Fibroblast of lung (primary cell): ENCODE results near the gene ZNF862. TPM values are rescaled to one million over a fixed set of nuclear protein-coding genes. Genes with fewer than 3 reads are reported as not detected.

Source experiments
- DNase-seq, 2 donors: peaks; one replicate each; pipeline versions ENCODE4 v3.0.0 to v3.0.0-alpha.2; 2010; ENCODE audit warnings: low read depth in 2 of 2
- H2AFZ ChIP-seq: 2 replicates; pipeline ENCODE4 v1.5.1; 2012; ENCODE audit warnings: low read length, control low read depth, inconsistent platforms
- H3K27ac ChIP-seq: 2 replicates; pipeline ENCODE4 v1.5.1; 2011; ENCODE audit warnings: low read length, control low read depth; ENCODE audit not compliant: insufficient read depth
- H3K27me3 ChIP-seq: 2 replicates; pipeline ENCODE4 v1.5.1; 2011; ENCODE audit warnings: mild to moderate bottlenecking, low read length; ENCODE audit not compliant: control insufficient read depth, insufficient read depth
- H3K36me3 ChIP-seq: 2 replicates; pipeline ENCODE4 v1.5.1; 2011; ENCODE audit warnings: low read length; ENCODE audit not compliant: control insufficient read depth, insufficient read depth
- H3K4me1 ChIP-seq: 2 replicates; pipeline ENCODE4 v1.5.1; 2011; ENCODE audit warnings: low read length; ENCODE audit not compliant: control insufficient read depth, insufficient read depth; ENCODE audit errors: extremely low read depth
- H3K4me2 ChIP-seq: 2 replicates; pipeline ENCODE4 v1.5.1; 2011; ENCODE audit warnings: low read length, control low read depth; ENCODE audit not compliant: insufficient read depth; ENCODE audit errors: extremely low read depth
- H3K4me3 ChIP-seq, 4 experiments: fragments of 200-600 bp in 1 of 4; sonication (generic) in 1 of 4; replicated peaks in 1 of 4; 2 replicates each; pipeline ENCODE4 v1.5.1; 2011 to 2016; ENCODE audit warnings: low read length in 4 of 4, low read depth in 3 of 4, mild to moderate bottlenecking in 3 of 4, control low read depth in 2 of 4, inconsistent platforms in 1 of 4, mixed read lengths in 1 of 4; ENCODE audit not compliant: insufficient read depth in 1 of 4; ENCODE audit errors: control extremely low read depth in 1 of 4
- H3K79me2 ChIP-seq: 2 replicates; pipeline ENCODE4 v1.5.1; 2012; ENCODE audit warnings: mild to moderate bottlenecking, low read length, inconsistent platforms; ENCODE audit not compliant: control insufficient read depth, insufficient read depth
- H3K9ac ChIP-seq: 2 replicates; pipeline ENCODE4 v1.5.1; 2011; ENCODE audit warnings: mild to moderate bottlenecking, low read length, control low read depth; ENCODE audit not compliant: insufficient read depth
- H3K9me3 ChIP-seq: 2 replicates; pipeline ENCODE4 v1.5.1; 2012; ENCODE audit warnings: low read depth, low read length; ENCODE audit not compliant: control insufficient read depth, insufficient read depth
- H4K20me1 ChIP-seq: 2 replicates; pipeline ENCODE4 v1.5.1; 2011; ENCODE audit warnings: low read length; ENCODE audit not compliant: control insufficient read depth, insufficient read depth; ENCODE audit errors: extremely low read depth
- EZH2 ChIP-seq: IDR thresholded peaks from 2 replicates; pipeline ENCODE4 v1.5.1; 2012; ENCODE audit warnings: low read length, control low read depth, mild to moderate bottlenecking; ENCODE audit errors: missing control alignments
- polyA plus RNA-seq, 2 donors: library from polyadenylated mRNA; depleted of rRNA in 1 of 2; stranded (reverse) in 1 of 2; unstranded in 1 of 2; fragments of >200 nt; gene quantifications; 2 replicates each; pipeline ENCODE4 v1.2.1, GENCODE V29; 2011 to 2012; ENCODE audit warnings: missing spikeins in 1 of 2
- total RNA-seq: library from RNA; depleted of rRNA; stranded (reverse); fragments of >200 nt; gene quantifications from 2 replicates; pipeline ENCODE4 v1.2.1, GENCODE V29; 2014
- TF ChIP-seq, protein P1 (sequence below), 2 donors: IDR thresholded peaks in 1 of 2; conservative IDR thresholded peaks in 1 of 2; 1 replicate in 1 of 2; 2 replicates in 1 of 2; pipeline ENCODE4 v1.5.1; 2011 to 2012; ENCODE audit warnings: low read length in 2 of 2, control low read depth in 1 of 2, inconsistent platforms in 1 of 2, low read depth in 1 of 2, mild to moderate bottlenecking in 1 of 2

The ZNF862 gene
- total and polyA plus RNA-seq, 2 donors (not counting 1 experiment from before 2014, with no cell fraction given): 4.7 to 10.9 TPM

DNA sequence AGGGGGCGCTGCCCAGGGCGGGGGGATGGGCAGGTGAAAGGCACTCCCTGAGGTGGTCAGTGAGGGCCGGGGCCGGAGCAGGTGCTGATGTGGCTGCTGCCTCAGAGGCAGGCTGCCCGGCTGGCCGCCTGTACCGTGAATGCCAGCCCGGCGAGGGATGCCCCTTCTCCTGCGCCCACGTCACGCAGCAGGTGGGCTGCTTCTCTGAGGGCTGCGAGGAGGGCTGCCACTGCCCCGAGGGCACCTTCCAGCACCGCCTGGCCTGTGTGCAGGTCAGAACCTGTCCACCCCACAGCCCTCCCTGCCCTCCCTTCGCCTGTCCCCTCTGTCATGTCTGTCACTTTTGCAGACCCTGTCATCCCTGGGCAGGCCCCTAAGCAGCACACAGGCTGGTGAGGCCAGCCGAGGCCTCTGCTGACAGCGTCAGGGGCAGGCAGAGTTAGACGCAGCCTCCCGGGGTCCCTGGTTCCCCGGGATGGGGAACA is 21.9 kb upstream of the ZNF862 start:
- Histone ChIP-seq H4K20me1 (no peaks in the 10 kb centered on the region), H3K4me1 (no peaks in the 10 kb centered on the region), H3K9ac (no peak overlapping the region), H3K79me2 (no peaks in the 10 kb centered on the region), H3K4me3 (no peak overlapping the region), H3K27me3 (no peaks in the 10 kb centered on the region), H2AFZ (no peak overlapping the region), H3K9me3 (no peaks in the 10 kb centered on the region), H3K4me2 (no peak overlapping the region), H3K36me3 (no peaks in the 10 kb centered on the region), H3K27ac (no peak overlapping the region)
- TF ChIP-seq EZH2: no peak
- TF ChIP-seq, protein P1, sequence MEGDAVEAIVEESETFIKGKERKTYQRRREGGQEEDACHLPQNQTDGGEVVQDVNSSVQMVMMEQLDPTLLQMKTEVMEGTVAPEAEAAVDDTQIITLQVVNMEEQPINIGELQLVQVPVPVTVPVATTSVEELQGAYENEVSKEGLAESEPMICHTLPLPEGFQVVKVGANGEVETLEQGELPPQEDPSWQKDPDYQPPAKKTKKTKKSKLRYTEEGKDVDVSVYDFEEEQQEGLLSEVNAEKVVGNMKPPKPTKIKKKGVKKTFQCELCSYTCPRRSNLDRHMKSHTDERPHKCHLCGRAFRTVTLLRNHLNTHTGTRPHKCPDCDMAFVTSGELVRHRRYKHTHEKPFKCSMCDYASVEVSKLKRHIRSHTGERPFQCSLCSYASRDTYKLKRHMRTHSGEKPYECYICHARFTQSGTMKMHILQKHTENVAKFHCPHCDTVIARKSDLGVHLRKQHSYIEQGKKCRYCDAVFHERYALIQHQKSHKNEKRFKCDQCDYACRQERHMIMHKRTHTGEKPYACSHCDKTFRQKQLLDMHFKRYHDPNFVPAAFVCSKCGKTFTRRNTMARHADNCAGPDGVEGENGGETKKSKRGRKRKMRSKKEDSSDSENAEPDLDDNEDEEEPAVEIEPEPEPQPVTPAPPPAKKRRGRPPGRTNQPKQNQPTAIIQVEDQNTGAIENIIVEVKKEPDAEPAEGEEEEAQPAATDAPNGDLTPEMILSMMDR (conservative IDR thresholded peaks at IDR 0.05 in 1 of 2, IDR thresholded peaks at IDR 0.05 in 1 of 2; ENCODE audit: low read depth in 1 of 2, low read length in 2 of 2): no peak
- DNase-seq: no peak

DNA sequence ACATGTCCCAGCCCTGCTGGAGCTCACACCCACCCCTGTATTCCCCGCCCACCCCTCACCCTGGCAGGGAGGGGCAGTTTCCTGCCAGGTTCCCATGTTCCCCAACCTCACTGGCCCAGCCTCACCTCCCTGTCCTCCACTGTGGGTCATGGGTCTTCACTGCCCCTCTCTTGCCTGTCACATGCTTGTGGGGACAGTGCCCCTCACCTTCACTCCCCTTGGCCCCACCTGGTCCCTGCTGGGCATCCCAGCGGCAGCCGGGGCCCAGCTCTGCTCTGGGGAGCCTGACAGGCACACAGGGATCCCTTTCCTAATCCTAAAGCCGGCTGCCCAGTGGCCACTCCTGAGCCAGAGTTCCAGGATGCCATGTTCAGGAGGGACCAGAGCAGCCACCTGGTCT is 21.4 kb upstream of the ZNF862 start:
- no peaks in the 10 kb centered on the region for H3K9me3 ChIP-seq
- H3K27ac ChIP-seq: no peak overlapping the region
- TF ChIP-seq, protein P1 (conservative IDR thresholded peaks at IDR 0.05 in 1 of 2, IDR thresholded peaks at IDR 0.05 in 1 of 2; ENCODE audit: low read depth in 1 of 2, low read length in 2 of 2): no peak
- TF ChIP-seq EZH2: no peak
- H3K36me3 ChIP-seq: no peaks in the 10 kb centered on the region
- H2AFZ ChIP-seq: no peak overlapping the region
- H3K79me2 ChIP-seq: no peaks in the 10 kb centered on the region
- H4K20me1 ChIP-seq: no peaks in the 10 kb centered on the region
- H3K27me3 ChIP-seq: no peaks in the 10 kb centered on the region
- H3K4me2 ChIP-seq: no peak overlapping the region
- H3K4me3 ChIP-seq: no peak overlapping the region
- no peak overlapping the region for H3K9ac ChIP-seq
- H3K4me1 ChIP-seq: no peaks in the 10 kb centered on the region
- no peak for DNase-seq

DNA sequence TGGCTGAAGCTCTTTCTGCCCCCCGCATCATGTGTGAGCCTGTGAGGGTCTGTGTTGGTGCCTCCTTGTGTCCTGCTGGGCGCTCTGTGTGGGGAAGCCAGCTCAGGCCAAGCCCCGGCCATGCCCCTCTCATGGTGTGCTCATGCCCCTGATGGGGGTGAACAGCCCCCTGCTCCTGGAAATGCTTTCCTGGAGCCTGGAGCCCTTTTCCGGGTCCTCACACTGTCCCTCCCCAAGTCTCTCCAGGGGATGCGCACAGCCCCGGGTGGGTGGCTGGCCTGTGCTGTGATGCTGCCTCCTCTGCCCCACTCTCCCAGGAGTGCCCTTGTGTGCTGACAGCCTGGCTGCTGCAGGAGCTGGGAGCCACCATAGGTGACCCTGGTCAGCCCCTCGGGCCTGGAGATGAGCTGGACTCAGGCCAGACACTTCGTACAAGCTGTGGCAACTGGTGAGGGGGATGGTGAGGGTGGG is 20.8 kb upstream of the ZNF862 start:
- no peak overlapping the region for H3K9ac ChIP-seq
- no peaks in the 10 kb centered on the region for H3K9me3 ChIP-seq
- H3K4me1 ChIP-seq: no peaks in the 10 kb centered on the region
- H4K20me1 ChIP-seq: no peaks in the 10 kb centered on the region
- no peaks in the 10 kb centered on the region for H3K27me3 ChIP-seq
- no peak overlapping the region for H2AFZ ChIP-seq
- TF ChIP-seq, protein P1 (conservative IDR thresholded peaks at IDR 0.05 in 1 of 2, IDR thresholded peaks at IDR 0.05 in 1 of 2; ENCODE audit: low read depth in 1 of 2, low read length in 2 of 2): no peak
- TF ChIP-seq EZH2: no peak
- DNase-seq: no peak
- H3K4me3 ChIP-seq: no peak overlapping the region
- no peak overlapping the region for H3K27ac ChIP-seq
- no peaks in the 10 kb centered on the region for H3K79me2 ChIP-seq
- H3K4me2 ChIP-seq: no peak overlapping the region
- no peaks in the 10 kb centered on the region for H3K36me3 ChIP-seq
